Mucosa of descending colon (tissue), 3 donors: ENCODE results near the gene LSM10. TPM values are rescaled to one million over a fixed set of nuclear protein-coding genes. Genes with fewer than 3 reads are reported as not detected.

ENCODE experiments used
- ATAC-seq: fragments of 200-7000 bp; cut with Tn5 transposase; one replicate; pipeline ENCODE4 v1.9.1; 2020; ENCODE audit warnings: mild to moderate bottlenecking, moderate library complexity
- DNase-seq, 3 donors: peaks; one replicate each; pipeline ENCODE4 v3.0.0-alpha.2; 2020
- H3K36me3 ChIP-seq: fragments of 200-600 bp; one replicate; pipeline ENCODE4 v1.8.0; 2021; ENCODE audit warnings: low read depth, mild to moderate bottlenecking
- H3K4me1 ChIP-seq: fragments of 200-600 bp; one replicate; pipeline ENCODE4 v1.8.0; 2021; ENCODE audit warnings: low read depth, mild to moderate bottlenecking
- H3K4me3 ChIP-seq: fragments of 200-600 bp; one replicate; pipeline ENCODE4 v1.8.0; 2021; ENCODE audit warnings: mild to moderate bottlenecking
- H3K9me3 ChIP-seq: fragments of 200-600 bp; one replicate; pipeline ENCODE4 v1.8.0; 2021; ENCODE audit warnings: mild to moderate bottlenecking
- intact Hi-C, 2 donors: fragments of 100-400 bp; cut with DNase I in 1 of 2; cut with micrococcal nuclease in 1 of 2; formaldehyde crosslinking; loops; one replicate each; pipeline versions ENCODE4 v1.11.0 to v1.11.1; 2022; cut with DNase I, micrococcal nuclease
- total RNA-seq, 3 donors: library from RNA; stranded (reverse); fragmentation: NEBNext Ultra II Directional in 2 of 3; extraction: Animal tissue kit (Norgen Biotek cat#: 25700) in 2 of 3; gene quantifications; one replicate each; pipeline versions ENCODE4 v1.2.1 to v1.2.4, GENCODE V29; 2021 to 2023
- TF ChIP-seq, protein P1 (sequence below): fragments of 200-600 bp; IDR thresholded peaks from one replicate; pipeline ENCODE4 v1.8.0; 2022; ENCODE audit warnings: antibody characterized with exemption, mild to moderate bottlenecking
- donor health status: DM: no; HTN: no; CAD: no; lungs with moderate emphysema.
- donor health status: DM: no; HTN: no; CAD: no.
- donor health status: DM: no; HTN: yes; CAD: no.

LSM10 gene
- total RNA-seq, 3 donors from 2014 or later = 19.5 to 52.9 (median 22.5) TPM

DNA sequence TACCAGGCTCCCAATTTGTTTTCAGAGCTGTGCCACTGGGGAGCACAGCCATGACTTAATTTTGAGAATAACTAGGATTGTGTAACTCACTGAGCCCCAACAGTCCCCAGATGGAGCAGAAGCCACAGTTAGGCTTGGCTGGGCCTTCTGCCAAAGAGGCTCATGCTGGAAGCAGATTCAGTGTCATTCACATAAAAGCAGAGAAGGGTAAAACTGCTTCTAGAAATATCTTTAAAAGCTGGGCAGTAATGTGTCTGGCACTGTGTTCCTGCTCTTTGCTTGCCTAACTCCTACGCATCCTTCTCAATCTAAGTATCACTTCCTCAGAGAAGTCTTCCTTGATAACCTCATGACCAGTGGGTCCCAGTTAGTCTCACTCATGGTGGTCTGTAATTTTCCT lies 32.3 kb downstream of the LSM10 start:
- no peak for DNase-seq
- no peaks in the 10 kb centered on the region for H3K9me3 ChIP-seq
- H3K36me3 ChIP-seq = no peaks in the 10 kb centered on the region
- ATAC-seq = no peak
- TF ChIP-seq, protein P1, sequence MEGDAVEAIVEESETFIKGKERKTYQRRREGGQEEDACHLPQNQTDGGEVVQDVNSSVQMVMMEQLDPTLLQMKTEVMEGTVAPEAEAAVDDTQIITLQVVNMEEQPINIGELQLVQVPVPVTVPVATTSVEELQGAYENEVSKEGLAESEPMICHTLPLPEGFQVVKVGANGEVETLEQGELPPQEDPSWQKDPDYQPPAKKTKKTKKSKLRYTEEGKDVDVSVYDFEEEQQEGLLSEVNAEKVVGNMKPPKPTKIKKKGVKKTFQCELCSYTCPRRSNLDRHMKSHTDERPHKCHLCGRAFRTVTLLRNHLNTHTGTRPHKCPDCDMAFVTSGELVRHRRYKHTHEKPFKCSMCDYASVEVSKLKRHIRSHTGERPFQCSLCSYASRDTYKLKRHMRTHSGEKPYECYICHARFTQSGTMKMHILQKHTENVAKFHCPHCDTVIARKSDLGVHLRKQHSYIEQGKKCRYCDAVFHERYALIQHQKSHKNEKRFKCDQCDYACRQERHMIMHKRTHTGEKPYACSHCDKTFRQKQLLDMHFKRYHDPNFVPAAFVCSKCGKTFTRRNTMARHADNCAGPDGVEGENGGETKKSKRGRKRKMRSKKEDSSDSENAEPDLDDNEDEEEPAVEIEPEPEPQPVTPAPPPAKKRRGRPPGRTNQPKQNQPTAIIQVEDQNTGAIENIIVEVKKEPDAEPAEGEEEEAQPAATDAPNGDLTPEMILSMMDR = no peak
- intact Hi-C loops = no loop called here
- H3K4me1 ChIP-seq = peaks cover 28% of the 10 kb centered on the region
- no peak overlapping the region for H3K4me3 ChIP-seq

DNA sequence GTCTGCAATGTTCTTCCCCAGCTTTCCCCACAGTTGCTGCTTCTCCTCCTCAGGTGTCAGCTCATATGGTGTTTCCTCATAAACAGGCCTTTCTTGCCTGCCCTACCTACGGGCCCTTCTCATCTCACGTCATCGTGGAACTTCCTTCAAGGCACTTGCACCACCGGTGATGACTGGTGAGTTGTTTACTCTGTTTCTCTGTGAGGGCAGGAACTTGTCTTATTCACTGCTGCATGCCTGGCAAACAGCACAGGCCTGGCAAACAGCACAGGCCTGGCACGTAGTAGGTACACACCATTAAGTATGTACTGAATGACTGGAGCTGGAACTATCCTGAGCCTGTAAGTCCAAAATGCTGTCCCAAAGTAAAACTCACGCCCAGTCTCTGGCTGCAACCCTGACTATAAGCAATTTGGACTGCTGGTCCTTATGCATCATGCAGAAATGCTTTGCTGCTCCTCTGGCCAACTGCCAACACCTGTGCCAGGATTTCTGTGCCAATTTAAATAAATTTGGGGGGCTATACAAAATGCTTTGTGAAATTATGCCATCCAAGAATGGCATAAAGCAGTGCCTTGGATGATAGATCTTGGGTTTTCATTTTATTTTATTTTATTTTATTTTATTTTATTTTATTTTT lies 37.7 kb downstream of the LSM10 start:
- intact Hi-C loops = no loop called here
- DNase-seq (no peak), ATAC-seq (peak; percentile 80)
- H3K4me3 ChIP-seq = no peak overlapping the region
- H3K4me1 ChIP-seq = no peaks in the 10 kb centered on the region
- no peaks in the 10 kb centered on the region for H3K9me3 ChIP-seq
- TF ChIP-seq, protein P1 = no peak
- no peaks in the 10 kb centered on the region for H3K36me3 ChIP-seq

DNA sequence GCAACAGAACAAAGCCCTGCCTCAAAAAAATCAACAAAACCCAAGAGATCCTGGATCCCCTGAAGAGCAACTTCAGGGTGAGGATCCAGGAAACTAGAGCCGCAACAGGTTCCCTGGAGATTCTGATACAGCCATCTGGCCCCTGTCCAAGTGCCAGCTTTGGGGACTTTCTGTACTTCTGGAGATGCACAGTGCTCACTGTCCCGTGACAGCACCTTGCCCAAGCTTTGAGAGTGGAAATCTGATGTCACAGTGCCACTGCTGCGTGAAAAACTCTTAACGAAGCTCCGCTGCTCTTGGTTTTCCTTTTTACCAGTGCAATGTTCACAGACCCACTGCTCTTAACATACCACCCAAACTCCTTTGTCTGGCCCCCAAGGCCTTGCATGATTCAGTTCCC lies 38.3 kb downstream of the LSM10 start:
- intact Hi-C loops = no loop called here
- ATAC-seq = no peak
- no peak overlapping the region for H3K4me3 ChIP-seq
- no peaks in the 10 kb centered on the region for H3K36me3 ChIP-seq
- H3K9me3 ChIP-seq = no peaks in the 10 kb centered on the region
- no peaks in the 10 kb centered on the region for H3K4me1 ChIP-seq
- DNase-seq = no peak
- TF ChIP-seq, protein P1 = no peak

DNA sequence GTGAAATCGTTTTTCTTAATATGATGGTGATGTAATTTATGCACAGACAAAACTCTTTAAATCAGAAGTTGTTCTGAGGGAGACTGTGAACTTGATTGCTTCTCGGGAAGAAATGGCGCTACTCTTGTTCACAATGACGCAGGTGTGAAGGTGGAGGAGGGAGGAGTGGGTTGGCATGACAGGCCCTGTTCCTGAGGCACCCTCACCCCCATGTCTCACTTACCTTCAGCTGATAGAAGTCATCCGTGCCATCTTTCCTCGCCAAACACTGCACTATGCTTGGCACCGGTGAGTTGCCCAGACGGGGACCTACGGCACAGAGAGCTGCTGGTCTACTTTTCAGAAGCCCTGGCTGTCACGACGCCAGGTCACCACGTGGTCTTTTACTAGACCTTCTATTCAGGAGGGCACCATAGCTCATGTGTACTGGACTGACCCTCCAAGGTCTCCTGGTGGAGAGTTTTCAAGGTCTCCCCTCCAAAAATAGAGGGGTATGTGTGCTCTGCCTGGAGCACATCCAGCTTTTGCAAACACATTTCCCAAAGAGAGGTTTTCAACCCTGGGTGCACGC lies 39.1 kb downstream of the LSM10 start:
- TF ChIP-seq, protein P1 = no peak
- DNase-seq (no peak), ATAC-seq (no peak)
- intact Hi-C loops = no loop called here
- Histone ChIP-seq H3K9me3 (no peaks in the 10 kb centered on the region), H3K4me3 (no peak overlapping the region), H3K36me3 (no peaks in the 10 kb centered on the region), H3K4me1 (no peaks in the 10 kb centered on the region)

DNA sequence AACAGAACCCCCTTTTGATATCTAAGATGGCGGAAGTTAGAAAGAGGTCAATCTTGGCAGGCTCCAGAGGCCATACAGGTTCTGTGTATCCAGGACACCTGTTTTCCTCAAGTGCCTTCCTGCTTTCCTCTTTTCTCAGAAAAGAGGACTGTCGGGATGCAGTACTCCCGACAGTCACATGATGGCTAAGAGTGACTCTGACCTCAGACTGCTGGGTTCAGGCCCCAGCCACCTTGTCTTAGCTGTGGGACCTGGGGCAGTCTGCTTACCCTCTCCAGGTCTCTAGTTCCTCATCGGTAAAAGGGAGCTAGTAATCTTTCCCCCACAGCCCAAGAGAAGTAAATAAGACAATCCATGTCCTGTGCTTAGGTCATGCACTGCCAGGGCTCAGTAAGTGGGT lies 41.9 kb downstream of the LSM10 start:
- H3K4me3 ChIP-seq = no peak overlapping the region
- DNase-seq = no peak
- intact Hi-C loops = no loop called here
- no peaks in the 10 kb centered on the region for H3K4me1 ChIP-seq
- no peak for ATAC-seq
- TF ChIP-seq, protein P1 = no peak
- no peaks in the 10 kb centered on the region for H3K9me3 ChIP-seq
- H3K36me3 ChIP-seq = no peaks in the 10 kb centered on the region
